ENCODE data around the gene TMEM178A.

Gene TMEM178A

GRCh38 chr2:39703181-39703872, 37.6 kb downstream of the TMEM178A start:
- peaks cover 23% of the 10 kb centered on the region for H3K9me3 Mint-ChIP-seq
- no peak overlapping the region for H3K27ac Mint-ChIP-seq
- no peaks in the 10 kb centered on the region for H3K4me1 Mint-ChIP-seq (ENCODE audit: low read depth)
- H3K36me3 Mint-ChIP-seq (ENCODE audit: low read depth) = no peaks in the 10 kb centered on the region
- H3K27me3 Mint-ChIP-seq (ENCODE audit: low read depth) = peaks cover 11% of the 10 kb centered on the region
- H3K4me3 Mint-ChIP-seq = no peak overlapping the region

DNA sequence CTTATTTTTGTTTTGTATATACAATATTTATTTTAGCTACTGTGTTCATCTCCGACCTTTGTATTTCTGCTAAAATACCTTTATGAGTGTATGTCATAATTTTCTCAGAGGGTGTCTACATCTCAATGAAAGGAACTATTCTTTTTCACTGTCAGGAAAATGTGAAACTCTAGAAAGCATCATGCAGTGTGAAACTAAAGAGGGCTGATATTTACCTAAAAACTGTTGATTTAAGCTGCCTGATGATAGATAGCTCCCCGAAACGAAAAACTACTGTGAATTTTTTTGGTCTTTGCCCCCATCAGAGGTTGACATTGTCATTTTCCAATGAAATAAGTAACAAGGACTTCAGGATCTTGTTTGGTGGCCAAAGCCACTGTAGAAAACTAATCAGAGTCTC, 38.8 kb downstream of the TMEM178A start:
- Mint-ChIP-seq H3K27ac (no peak overlapping the region), H3K27me3 (ENCODE audit: low read depth) (peaks cover 9% of the 10 kb centered on the region)

DNA sequence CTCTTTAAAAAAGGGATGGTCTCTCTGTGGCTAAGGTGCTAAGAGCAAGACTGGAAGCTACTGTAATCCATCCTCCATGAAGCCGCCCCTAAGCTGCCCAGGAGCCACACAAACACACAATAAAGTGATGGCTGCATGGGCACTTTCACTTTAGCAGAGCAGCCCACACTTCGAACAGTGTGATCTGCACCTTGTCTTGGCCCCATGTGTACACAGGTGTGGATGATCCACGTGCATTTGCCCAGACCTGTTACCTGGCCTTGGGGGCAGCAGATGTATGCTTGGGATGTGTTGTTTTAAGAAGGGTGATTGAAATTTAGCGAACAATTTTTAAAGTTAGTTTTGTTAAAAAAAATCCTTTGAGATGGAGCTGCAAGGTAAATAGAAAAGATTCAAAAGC, 39.9 kb downstream of the TMEM178A start:
- H3K27ac Mint-ChIP-seq = no peak overlapping the region
- peaks cover 18% of the 10 kb centered on the region for H3K9me3 Mint-ChIP-seq
- no peak overlapping the region for H3K4me3 Mint-ChIP-seq
- H3K4me1 Mint-ChIP-seq (ENCODE audit: low read depth) = no peaks in the 10 kb centered on the region
- peaks cover 9% of the 10 kb centered on the region for H3K27me3 Mint-ChIP-seq (ENCODE audit: low read depth)
- no peaks in the 10 kb centered on the region for H3K36me3 Mint-ChIP-seq (ENCODE audit: low read depth)

More for the DNA sequence above, 38.8 kb downstream of the TMEM178A start:
- peaks cover 23% of the 10 kb centered on the region for H3K9me3 Mint-ChIP-seq
- H3K36me3 Mint-ChIP-seq (ENCODE audit: low read depth) = no peaks in the 10 kb centered on the region
- H3K4me1 Mint-ChIP-seq (ENCODE audit: low read depth) = no peaks in the 10 kb centered on the region
- no peak overlapping the region for H3K4me3 Mint-ChIP-seq

DNA sequence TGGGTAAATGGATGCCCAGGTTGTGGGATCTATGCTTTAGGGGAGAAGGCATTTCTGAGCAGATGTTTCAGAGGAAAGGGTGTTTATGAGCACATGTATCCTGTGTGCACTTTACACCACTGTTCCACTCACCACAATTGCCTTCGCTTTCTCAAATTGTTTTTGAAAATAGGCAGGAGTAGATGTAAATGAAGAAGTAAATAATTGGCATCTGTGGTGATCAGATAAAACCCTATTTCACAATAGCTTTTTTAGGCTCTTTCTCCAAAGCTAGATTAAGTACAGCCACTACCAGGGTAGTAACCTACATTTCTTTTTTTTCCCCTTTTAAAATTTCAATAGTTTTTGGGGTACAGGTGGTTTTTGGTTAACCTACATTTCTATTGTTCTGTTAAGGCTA, 40.6 kb downstream of the TMEM178A start:
- no peak overlapping the region for H3K27ac Mint-ChIP-seq
- H3K9me3 Mint-ChIP-seq = peaks cover 11% of the 10 kb centered on the region
- H3K36me3 Mint-ChIP-seq (ENCODE audit: low read depth) = no peaks in the 10 kb centered on the region
- H3K27me3 Mint-ChIP-seq (ENCODE audit: low read depth) = peaks cover 7% of the 10 kb centered on the region
- H3K4me3 Mint-ChIP-seq = no peak overlapping the region
- H3K4me1 Mint-ChIP-seq (ENCODE audit: low read depth) = no peaks in the 10 kb centered on the region

GRCh38 chr2:39706945-39707344, 41.2 kb downstream of the TMEM178A start:
- no peak overlapping the region for H3K27ac Mint-ChIP-seq
- no peaks in the 10 kb centered on the region for H3K36me3 Mint-ChIP-seq (ENCODE audit: low read depth)
- H3K9me3 Mint-ChIP-seq = peaks cover 5% of the 10 kb centered on the region
- peaks cover 3% of the 10 kb centered on the region for H3K27me3 Mint-ChIP-seq (ENCODE audit: low read depth)
- no peak overlapping the region for H3K4me3 Mint-ChIP-seq
- no peaks in the 10 kb centered on the region for H3K4me1 Mint-ChIP-seq (ENCODE audit: low read depth)

DNA sequence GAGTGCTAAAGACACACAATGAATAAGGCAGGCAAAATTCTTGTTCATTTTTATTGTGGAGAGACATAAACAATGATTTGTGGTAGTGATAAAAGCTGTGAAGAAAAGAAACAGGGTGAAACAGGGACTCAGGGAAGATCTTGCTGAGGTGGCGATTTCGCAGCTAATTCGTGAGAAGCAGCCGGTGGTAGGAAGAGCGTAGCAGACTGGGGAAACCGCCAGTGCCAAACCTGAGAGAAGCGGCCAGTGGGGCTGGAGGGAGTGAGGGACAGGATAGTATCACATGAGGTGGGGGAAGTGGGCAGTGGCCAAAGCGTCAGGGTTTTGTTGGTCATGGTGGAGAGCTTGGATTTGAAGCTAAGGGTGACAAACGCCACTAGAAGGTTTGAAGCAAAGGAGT, 42.3 kb downstream of the TMEM178A start:
- Mint-ChIP-seq H3K4me1 (ENCODE audit: low read depth) (no peaks in the 10 kb centered on the region), H3K27ac (no peak overlapping the region), H3K27me3 (ENCODE audit: low read depth) (peaks cover 6% of the 10 kb centered on the region), H3K4me3 (no peak overlapping the region), H3K36me3 (ENCODE audit: low read depth) (no peaks in the 10 kb centered on the region), H3K9me3 (no peaks in the 10 kb centered on the region)

DNA sequence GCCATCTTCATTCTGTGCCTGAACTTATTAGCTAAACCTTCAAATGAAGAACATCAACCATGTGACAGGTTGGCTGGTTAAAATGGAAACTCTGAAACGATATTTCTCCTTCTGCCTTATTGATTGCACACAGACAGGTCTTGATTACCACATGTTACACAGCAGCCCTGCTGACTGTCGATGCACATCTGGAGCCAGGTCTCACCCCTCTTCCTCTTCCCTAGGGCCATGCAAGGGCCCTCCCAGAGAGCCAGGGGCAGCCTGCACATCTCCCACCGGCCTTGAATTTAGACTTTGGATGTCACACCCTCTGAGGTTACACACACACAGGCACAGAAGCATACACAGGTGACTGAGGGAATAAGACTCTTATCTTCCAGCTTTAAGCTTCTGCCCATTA, 45.1 kb downstream of the TMEM178A start:
- no peaks in the 10 kb centered on the region for H3K9me3 Mint-ChIP-seq
- H3K4me3 Mint-ChIP-seq = no peak overlapping the region
- H3K27ac Mint-ChIP-seq = no peak overlapping the region
- H3K4me1 Mint-ChIP-seq (ENCODE audit: low read depth) = no peaks in the 10 kb centered on the region
- H3K36me3 Mint-ChIP-seq (ENCODE audit: low read depth) = no peaks in the 10 kb centered on the region
- H3K27me3 Mint-ChIP-seq (ENCODE audit: low read depth) = peaks cover 17% of the 10 kb centered on the region

DNA sequence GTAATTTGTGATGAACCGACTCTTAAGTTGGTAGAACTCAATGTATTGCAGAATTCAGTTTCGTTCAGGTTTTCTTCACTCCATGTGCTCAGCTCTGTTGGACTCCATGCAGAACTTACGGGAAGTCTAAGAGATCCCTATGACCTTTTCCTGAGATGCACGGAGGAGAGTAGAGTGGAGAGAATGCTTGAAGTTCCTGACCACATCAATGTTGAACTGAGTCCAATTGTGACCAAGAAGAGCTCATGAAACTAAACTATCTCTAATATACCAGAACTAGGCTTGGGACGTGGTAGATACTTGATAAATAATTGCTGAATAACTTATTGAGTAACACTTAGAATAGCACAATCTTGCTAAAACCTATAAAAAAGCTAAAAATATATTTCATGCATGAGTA, 47.2 kb downstream of the TMEM178A start:
- Mint-ChIP-seq H3K9me3 (no peaks in the 10 kb centered on the region), H3K4me1 (ENCODE audit: low read depth) (no peaks in the 10 kb centered on the region), H3K27me3 (ENCODE audit: low read depth) (peaks cover 22% of the 10 kb centered on the region), H3K4me3 (no peak overlapping the region), H3K36me3 (ENCODE audit: low read depth) (no peaks in the 10 kb centered on the region), H3K27ac (no peak overlapping the region)

DNA sequence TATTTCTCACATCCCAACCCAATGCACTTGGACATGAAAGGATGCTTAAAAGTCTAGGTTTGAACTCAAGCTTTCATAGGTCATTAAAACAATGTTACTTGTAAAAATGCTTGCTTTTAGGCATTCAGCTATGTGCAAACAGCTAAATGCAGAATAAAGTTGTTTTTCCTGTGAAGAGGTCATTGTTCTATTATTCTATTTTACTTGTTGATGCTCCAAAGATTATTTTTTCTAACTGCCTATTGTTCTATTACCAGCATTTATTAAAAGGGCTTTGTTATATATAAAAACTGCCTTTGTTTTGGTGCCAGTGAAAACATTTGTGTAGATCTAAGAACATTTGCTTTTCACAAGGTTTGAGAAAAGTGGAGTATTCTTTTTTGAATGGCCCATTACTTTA, 49.4 kb downstream of the TMEM178A start:
- Mint-ChIP-seq H3K4me1 (ENCODE audit: low read depth) (no peaks in the 10 kb centered on the region), H3K27me3 (ENCODE audit: low read depth) (peaks cover 22% of the 10 kb centered on the region), H3K4me3 (no peak overlapping the region), H3K36me3 (ENCODE audit: low read depth) (no peaks in the 10 kb centered on the region), H3K27ac (no peak overlapping the region), H3K9me3 (no peaks in the 10 kb centered on the region)

DNA sequence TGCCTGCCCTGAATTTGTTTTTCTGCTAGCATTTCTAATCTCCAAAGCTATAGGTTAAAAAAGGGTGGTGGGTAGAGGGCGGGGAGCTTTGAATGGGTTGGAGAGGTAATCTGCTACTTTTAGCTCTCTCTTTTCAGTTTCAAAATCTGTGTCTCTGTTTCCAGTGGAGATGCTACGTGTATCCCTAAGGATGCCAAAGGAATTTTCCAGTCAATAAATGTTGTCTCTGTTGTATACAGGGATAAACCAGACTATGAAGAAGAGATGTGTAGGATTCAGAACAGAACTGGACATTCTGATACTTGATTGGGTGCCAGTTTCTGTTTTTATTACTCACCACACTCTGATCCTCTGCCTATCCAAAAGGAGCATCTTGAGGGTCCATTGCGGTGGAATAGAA, 50.1 kb downstream of the TMEM178A start:
- Mint-ChIP-seq H3K27ac (no peak overlapping the region), H3K4me3 (no peak overlapping the region), H3K4me1 (ENCODE audit: low read depth) (no peaks in the 10 kb centered on the region), H3K27me3 (ENCODE audit: low read depth) (peaks cover 27% of the 10 kb centered on the region), H3K9me3 (no peaks in the 10 kb centered on the region), H3K36me3 (ENCODE audit: low read depth) (no peaks in the 10 kb centered on the region)

DNA sequence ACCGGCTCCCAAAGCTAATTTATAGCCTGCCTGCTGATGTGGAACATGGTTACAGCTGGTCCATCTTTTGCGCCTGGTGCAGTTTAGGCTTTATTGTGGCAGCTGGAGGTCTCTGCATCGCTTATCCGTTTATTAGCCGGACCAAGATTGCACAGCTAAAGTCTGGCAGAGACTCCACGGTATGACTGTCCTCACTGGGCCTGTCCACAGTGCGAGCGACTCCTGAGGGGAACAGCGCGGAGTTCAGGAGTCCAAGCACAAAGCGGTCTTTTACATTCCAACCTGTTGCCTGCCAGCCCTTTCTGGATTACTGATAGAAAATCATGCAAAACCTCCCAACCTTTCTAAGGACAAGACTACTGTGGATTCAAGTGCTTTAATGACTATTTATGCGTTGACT, 51.4 kb downstream of the TMEM178A start:
- Mint-ChIP-seq H3K27me3 (ENCODE audit: low read depth) (peaks cover 34% of the 10 kb centered on the region), H3K4me3 (no peak overlapping the region), H3K27ac (no peak overlapping the region), H3K4me1 (ENCODE audit: low read depth) (no peaks in the 10 kb centered on the region), H3K9me3 (no peaks in the 10 kb centered on the region), H3K36me3 (ENCODE audit: low read depth) (no peaks in the 10 kb centered on the region)

GRCh38 chr2:39718483-39718882, 52.8 kb downstream of the TMEM178A start:
- Mint-ChIP-seq H3K36me3 (ENCODE audit: low read depth) (no peaks in the 10 kb centered on the region), H3K4me3 (no peak overlapping the region), H3K9me3 (no peaks in the 10 kb centered on the region), H3K4me1 (ENCODE audit: low read depth) (no peaks in the 10 kb centered on the region), H3K27ac (no peak overlapping the region), H3K27me3 (ENCODE audit: low read depth) (peaks cover 27% of the 10 kb centered on the region)

DNA sequence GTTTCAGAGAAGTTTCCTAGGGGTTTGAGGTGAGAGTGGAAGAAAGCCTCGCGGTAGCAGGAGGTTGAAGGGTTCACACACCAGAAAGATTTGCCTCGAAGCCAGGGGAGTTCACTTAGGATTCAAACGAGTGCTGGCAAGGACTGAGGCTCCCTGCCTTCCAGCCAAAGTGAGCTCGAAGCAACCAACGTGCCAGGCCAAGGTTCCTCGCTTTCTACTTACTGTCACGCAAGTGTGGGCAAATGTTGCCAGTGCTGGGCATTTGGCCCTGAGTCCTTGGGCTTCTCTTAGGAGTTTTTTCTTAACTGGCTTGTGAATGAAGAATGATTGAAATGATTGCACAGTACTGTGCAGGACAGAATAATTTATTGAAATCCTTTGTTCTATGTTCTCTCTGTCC, 53.6 kb downstream of the TMEM178A start:
- H3K27ac Mint-ChIP-seq = no peak overlapping the region

DNA sequence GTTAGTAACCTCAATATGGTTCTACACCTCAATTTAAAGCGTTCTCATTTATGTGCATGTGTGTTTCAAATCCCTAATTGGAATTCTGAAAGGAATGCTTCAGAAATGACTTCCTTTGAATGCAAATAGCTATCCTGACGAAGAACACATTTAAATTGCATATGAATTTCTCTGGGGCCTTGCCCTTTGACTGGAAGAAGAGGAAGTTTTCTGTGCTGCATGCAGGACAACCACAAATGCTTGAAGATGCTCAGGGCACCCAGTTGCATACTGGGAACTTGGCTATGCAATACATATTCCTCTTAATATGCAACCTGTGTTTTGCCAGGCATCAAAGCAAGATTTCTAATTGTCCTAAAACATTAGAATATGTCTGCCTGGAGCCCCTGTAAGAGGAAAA, 55.3 kb downstream of the TMEM178A start:
- Mint-ChIP-seq H3K36me3 (ENCODE audit: low read depth) (no peaks in the 10 kb centered on the region), H3K27ac (no peak overlapping the region), H3K27me3 (ENCODE audit: low read depth) (peaks cover 19% of the 10 kb centered on the region), H3K4me1 (ENCODE audit: low read depth) (no peaks in the 10 kb centered on the region), H3K4me3 (no peak overlapping the region), H3K9me3 (no peaks in the 10 kb centered on the region)

More for the DNA sequence above, 53.6 kb downstream of the TMEM178A start:
- no peak overlapping the region for H3K4me3 Mint-ChIP-seq
- H3K27me3 Mint-ChIP-seq (ENCODE audit: low read depth) = peaks cover 27% of the 10 kb centered on the region
- no peaks in the 10 kb centered on the region for H3K36me3 Mint-ChIP-seq (ENCODE audit: low read depth)
- H3K4me1 Mint-ChIP-seq (ENCODE audit: low read depth) = no peaks in the 10 kb centered on the region
- H3K9me3 Mint-ChIP-seq = no peaks in the 10 kb centered on the region

GRCh38 chr2:39723497-39723896, 57.8 kb downstream of the TMEM178A start:
- Mint-ChIP-seq H3K9me3 (no peaks in the 10 kb centered on the region), H3K36me3 (ENCODE audit: low read depth) (no peaks in the 10 kb centered on the region), H3K27me3 (ENCODE audit: low read depth) (peaks cover 16% of the 10 kb centered on the region), H3K4me1 (ENCODE audit: low read depth) (peaks cover 4% of the 10 kb centered on the region), H3K4me3 (no peak overlapping the region), H3K27ac (no peak overlapping the region)

Data from T-helper 1 cell treated with Interleukin-12 subunit alpha and Interleukin-12 subunit beta and Interleukin-4 antibody, amounts not matched to agents 30 μg/mL and 1 μg/mL, for 36 hours (primary cell).